Measurements from ENCODE around the gene ZFPM1.

DNA sequence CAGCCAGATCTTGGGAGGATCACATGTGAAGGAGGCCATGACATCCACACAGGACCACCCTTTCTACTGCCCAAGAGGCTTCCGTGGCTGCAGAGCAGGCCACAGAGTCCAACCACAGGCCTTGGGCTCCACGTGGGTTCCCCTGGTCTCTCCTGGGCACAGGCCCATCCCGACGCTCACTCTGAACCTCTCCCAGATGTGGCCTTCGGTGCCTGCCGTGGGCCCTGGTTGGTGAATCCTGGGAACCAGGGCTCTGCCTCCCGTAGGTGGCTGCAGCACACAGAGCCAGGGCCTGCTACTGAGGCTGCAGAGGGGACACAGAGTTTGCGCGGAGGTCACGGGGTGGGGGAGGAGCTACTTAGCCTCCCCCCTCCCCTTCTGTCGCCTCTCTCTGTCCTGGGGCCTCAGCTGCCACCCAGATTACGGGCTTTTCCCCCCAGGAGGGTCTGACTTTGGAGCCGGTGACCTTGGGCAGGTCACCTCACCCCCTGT is 55.3 kb downstream of the ZFPM1 start:
- TF ChIP-seq CTCF (IDR thresholded peaks at IDR 0.05) = no peak
- TF ChIP-seq POLR2A (IDR thresholded peaks at IDR 0.05) = no peak
- no peak for TF ChIP-seq POLR2AphosphoS5 (IDR thresholded peaks at IDR 0.05)
